Measurements from ENCODE around the gene KCNK7.

- TF ChIP-seq GATA2 (IDR thresholded peaks at IDR 0.05; ENCODE audit: low read depth, low read length) (no peak), GATA3 (IDR thresholded peaks at IDR 0.05; ENCODE audit: low read depth, low read length) (no peak)
Measured at GRCh38 chr11:65612691-65613090, 17.1 kb upstream of the KCNK7 start.
